Lower lobe of right lung (tissue), 2 donors: ENCODE data around the gene ZBTB11. TPM values are rescaled to one million over a fixed set of nuclear protein-coding genes. Genes with fewer than 3 reads are reported as not detected.

Experiments used
- ATAC-seq, 2 donors: fragments of 200-7000 bp; cut with Tn5 transposase; one replicate each; pipeline ENCODE4 v1.9.1; 2020 to 2022; ENCODE audit warnings: mild to moderate bottlenecking in 2 of 2, moderate library complexity in 2 of 2
- DNase-seq: peaks from one replicate; pipeline ENCODE4 v3.0.0-alpha.2; 2020
- H3K27ac ChIP-seq: fragments of 200-600 bp; one replicate; pipeline ENCODE4 v1.8.0; 2022
- H3K27me3 ChIP-seq: fragments of 200-600 bp; one replicate; pipeline ENCODE4 v1.8.0; 2022; ENCODE audit warnings: low read depth
- H3K36me3 ChIP-seq: fragments of 200-600 bp; one replicate; pipeline ENCODE4 v1.8.0; 2022; ENCODE audit warnings: mild to moderate bottlenecking
- H3K4me1 ChIP-seq: fragments of 200-600 bp; one replicate; pipeline ENCODE4 v1.8.0; 2022
- H3K4me3 ChIP-seq: fragments of 200-600 bp; one replicate; pipeline ENCODE4 v1.8.0; 2022; ENCODE audit warnings: mild to moderate bottlenecking
- H3K9me3 ChIP-seq: fragments of 200-600 bp; one replicate; pipeline ENCODE4 v1.8.0; 2022
- CTCF ChIP-seq: fragments of 200-600 bp; IDR thresholded peaks from one replicate; pipeline ENCODE4 v1.8.0; 2022; ENCODE audit warnings: antibody characterized with exemption, mild to moderate bottlenecking
- intact Hi-C: fragments of 100-400 bp; cut with DNase I; formaldehyde crosslinking; loops from one replicate; pipeline ENCODE4 v1.11.0; 2022
- total RNA-seq: library from RNA; stranded (reverse); fragmentation: NEBNext Ultra II Directional; extraction: Animal tissue kit (Norgen Biotek cat#: 25700); gene quantifications from one replicate; pipeline ENCODE4 v1.2.1, GENCODE V29; 2021
- donor health status: DM: no; HTN: yes; CAD: no; lungs with severe emphysema.

Gene ZBTB11
- total RNA-seq, 1 donor from 2014 or later = 23.5 TPM

- no peak overlapping the region for H3K4me3 ChIP-seq
- no peaks in the 10 kb centered on the region for H3K36me3 ChIP-seq
- no peak for ATAC-seq
- TF ChIP-seq CTCF = no peak
- intact Hi-C loops = no loop called here
- H3K27ac ChIP-seq = peak overlapping the region; percentile 18
- DNase-seq = no peak
- peaks cover 15% of the 10 kb centered on the region for H3K4me1 ChIP-seq
- H3K9me3 ChIP-seq = no peaks in the 10 kb centered on the region
- H3K27me3 ChIP-seq = no peaks in the 10 kb centered on the region
Observed at GRCh38 chr3:101722394-101723173, 45.7 kb upstream of the ZBTB11 start.

- Histone ChIP-seq H3K4me1 (peaks cover 15% of the 10 kb centered on the region), H3K4me3 (no peak overlapping the region), H3K27ac (no peak overlapping the region), H3K36me3 (no peaks in the 10 kb centered on the region), H3K27me3 (no peaks in the 10 kb centered on the region), H3K9me3 (no peaks in the 10 kb centered on the region)
- no peak for ATAC-seq
- TF ChIP-seq CTCF = no peak
- no peak for DNase-seq
- intact Hi-C loops = no loop called here
Observed at GRCh38 chr3:101720851-101721840, 44.2 kb upstream of the ZBTB11 start.

- Histone ChIP-seq H3K36me3 (no peaks in the 10 kb centered on the region), H3K4me1 (peaks cover 7% of the 10 kb centered on the region), H3K27ac (no peak overlapping the region), H3K9me3 (no peaks in the 10 kb centered on the region), H3K27me3 (no peaks in the 10 kb centered on the region), H3K4me3 (no peak overlapping the region)
- ATAC-seq = no peak
- no peak for DNase-seq
- no peak for TF ChIP-seq CTCF
- intact Hi-C loops = no loop called here
Observed at GRCh38 chr3:101719604-101720185, 42.8 kb upstream of the ZBTB11 start.

GRCh38 chr3:101718455-101718854 lies 41.5 kb upstream of the ZBTB11 start:
- intact Hi-C loops = no loop called here

More at GRCh38 chr3:101718455-101718854, 41.5 kb upstream of the ZBTB11 start:
- no peaks in the 10 kb centered on the region for H3K36me3 ChIP-seq
- no peaks in the 10 kb centered on the region for H3K27me3 ChIP-seq
- H3K4me3 ChIP-seq = no peak overlapping the region
- DNase-seq = no peak
- no peak for TF ChIP-seq CTCF
- H3K27ac ChIP-seq = no peak overlapping the region
- ATAC-seq = no peak
- H3K4me1 ChIP-seq = no peaks in the 10 kb centered on the region
- no peaks in the 10 kb centered on the region for H3K9me3 ChIP-seq
